GM19023 (cell line): Measurements from ENCODE around the gene CPSF7.
A peak's percentile ranks its signal among the peaks of the same experiment; 100 is the strongest.
"Not testable (repeated sequence)": the region's sequence is repeated elsewhere in the genome, so short reads cannot be mapped to it uniquely, and the experiment has no call there.

ENCODE experiments used
- ATAC-seq: cut with Tn5 transposase; IDR thresholded peaks from one replicate; pipeline ENCODE4 v1.9.1; 2021; ENCODE audit warnings: mild to moderate bottlenecking, moderate library complexity; ENCODE audit not compliant: unreplicated experiment

The CPSF7 gene

GRCh38 chr11:61439615-61440014 lies 9.8 kb upstream of the CPSF7 start:
- no peak for ATAC-seq

DNA sequence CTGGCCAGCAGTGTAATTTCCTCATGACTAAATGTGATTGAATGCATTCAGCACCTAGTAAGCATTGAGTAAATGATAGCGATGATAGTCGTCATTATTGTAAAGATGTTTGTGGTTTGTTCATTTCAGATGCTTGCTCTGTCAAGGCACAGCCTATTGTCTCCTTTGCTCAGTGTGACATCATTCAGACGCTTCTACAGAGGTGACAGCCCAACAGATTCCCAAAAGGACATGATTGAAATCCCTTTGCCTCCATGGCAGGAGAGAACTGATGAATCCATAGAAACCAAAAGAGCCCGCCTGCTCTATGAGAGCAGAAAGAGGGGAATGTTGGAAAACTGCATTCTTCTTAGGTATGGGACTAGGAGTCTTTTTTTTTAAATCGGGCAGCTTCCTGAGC lies 7.7 kb upstream of the CPSF7 start:
- no peak for ATAC-seq

DNA sequence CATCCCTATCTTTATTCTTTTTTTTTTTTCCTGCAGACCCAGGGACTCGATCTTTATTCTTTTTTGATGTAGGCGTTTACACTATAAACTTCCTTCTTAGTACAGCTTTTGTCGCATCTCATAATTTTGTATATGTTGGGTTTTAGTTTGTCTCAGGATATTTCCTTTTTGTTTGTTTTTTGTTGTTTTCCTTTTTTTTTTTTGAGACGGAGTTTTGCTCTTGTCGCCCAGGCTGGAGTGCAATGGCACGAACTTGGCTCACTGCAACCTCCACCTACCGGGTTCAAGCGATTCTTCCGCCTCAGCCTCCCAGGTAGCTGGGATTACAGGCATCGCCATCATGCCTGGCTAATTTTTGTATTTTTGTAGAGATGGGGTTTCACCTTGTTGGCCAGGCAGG lies 1.1 kb upstream of the CPSF7 start:
- not testable (repeated sequence) for ATAC-seq

- peak; percentile 57 for ATAC-seq
Measured at GRCh38 chr11:61429346-61429690, 457 bp downstream of the CPSF7 start.

DNA sequence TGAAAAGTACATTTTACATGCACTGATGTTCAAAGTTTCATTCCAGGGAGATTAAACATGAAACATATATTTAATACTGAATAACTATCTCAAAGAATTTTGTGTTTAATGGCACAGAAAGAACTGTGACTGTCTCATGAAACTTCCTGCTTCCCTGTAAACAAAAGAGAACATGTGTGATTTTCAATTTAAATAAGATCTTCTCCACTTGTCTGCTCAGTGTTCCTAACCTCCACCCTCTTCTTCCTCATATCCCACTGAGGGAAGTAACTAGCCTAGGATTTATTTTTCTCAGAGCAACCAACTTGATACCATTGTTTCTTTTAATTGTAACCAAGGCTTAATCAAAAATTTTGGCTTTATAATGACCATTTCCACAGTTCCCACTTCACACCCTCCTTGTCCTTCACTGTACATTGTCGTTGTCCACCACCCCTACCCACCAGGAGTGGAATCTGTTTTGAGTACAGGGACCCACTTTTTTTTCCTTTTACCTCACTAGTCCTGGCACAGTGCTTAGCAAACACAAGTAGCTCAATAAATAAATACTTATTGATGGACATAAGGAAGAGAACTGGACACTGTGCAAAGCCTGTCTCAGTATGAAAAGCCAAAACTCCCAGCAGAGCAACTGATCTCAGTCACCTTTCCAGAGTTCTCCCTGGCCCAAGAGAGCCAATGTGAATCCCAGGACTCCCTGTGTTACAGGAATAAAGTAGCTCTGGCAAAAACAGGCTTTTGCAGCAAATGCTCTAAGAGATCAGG lies 4.2 kb downstream of the CPSF7 start:
- no peak for ATAC-seq

DNA sequence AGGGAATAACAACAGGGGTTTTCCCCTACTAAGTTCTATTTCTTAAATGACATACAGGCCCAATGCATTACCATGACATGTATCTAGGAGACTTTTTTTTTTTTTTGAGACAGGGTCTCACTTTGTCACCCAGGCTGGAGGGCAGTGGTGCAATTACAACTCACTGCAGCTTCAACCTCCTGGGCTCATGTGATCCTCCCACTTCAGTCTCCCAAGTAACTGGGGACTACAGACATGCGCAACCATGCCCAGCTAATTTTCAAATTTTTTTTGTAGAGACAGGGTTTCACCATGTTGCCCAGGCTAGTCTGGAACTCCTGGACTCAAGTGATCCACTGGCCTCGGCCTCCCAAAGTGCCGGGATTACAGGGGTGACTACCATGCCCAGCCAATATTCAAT lies 7.5 kb downstream of the CPSF7 start:
- ATAC-seq: no peak

GRCh38 chr11:61418136-61418535 lies 11.6 kb downstream of the CPSF7 start:
- ATAC-seq: no peak

DNA sequence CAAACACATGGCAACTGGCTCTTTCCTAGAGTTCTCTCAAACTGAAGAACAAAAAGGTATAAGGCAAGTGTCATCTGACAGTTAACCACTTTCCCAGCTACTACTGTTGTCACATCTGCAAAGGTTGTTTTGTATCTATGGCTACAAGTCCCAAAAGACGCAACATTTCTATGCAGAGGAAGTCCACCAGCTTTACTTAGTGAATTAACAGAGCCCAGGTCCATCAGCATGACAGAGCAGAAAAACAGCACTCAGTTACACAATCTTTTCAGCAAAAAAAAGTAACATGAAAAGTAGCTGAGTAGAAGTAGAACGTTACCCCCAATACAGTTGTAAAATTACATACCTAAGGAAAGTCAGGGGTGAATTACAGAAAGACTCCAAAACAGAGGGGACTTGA lies 12.1 kb downstream of the CPSF7 start:
- no peak for ATAC-seq

DNA sequence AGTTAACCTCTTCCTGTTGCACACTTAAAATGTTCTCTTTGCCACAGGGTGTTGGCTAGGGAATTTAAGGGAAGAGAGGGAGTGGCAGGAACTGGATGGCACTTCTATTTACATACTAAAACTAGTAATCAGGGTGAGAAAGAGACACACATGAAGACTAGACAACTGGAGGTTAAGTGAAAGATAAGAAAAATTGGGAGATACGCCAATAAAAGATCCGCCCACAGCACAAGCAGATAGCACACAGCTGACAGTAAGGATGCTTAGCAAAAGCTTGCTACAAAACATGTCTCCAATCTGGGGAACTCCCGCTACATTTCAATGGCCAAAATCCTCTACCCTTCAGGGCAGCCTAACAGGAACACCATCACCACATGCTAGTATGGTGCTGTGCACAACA lies 12.8 kb downstream of the CPSF7 start:
- ATAC-seq: no peak

- ATAC-seq: no peak
Measured at GRCh38 chr11:61415381-61415780, 14.4 kb downstream of the CPSF7 start.

GRCh38 chr11:61414547-61414946 lies 15.2 kb downstream of the CPSF7 start:
- ATAC-seq: no peak

GRCh38 chr11:61413496-61413895 lies 16.3 kb downstream of the CPSF7 start:
- no peak for ATAC-seq

DNA sequence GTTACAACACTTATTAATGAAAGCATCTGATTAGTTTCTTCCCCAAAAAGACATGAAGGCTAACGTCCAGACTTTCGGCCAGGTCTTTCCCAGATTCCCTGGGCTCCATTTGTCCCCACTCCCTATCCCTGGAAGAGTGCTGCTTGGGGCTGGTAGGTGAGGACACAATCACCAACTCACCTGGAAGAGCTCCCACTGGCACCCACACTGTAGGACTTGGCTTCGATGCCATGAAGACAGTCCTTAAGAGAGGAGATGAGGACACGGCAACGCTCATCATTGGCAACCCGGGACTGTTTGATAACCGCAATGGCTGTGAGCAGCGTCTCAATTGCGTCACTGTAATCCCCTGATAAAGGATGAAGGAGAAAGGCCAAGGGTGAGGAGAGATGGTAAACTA lies 18.2 kb downstream of the CPSF7 start:
- no peak for ATAC-seq

- ATAC-seq: no peak
Measured at GRCh38 chr11:61406991-61407728, 22.6 kb downstream of the CPSF7 start.

- ATAC-seq: no peak
Measured at GRCh38 chr11:61406067-61406466, 23.7 kb downstream of the CPSF7 start.

GRCh38 chr11:61404641-61405040 lies 25.1 kb downstream of the CPSF7 start:
- ATAC-seq: no peak

- ATAC-seq: no peak
Measured at GRCh38 chr11:61404103-61404502, 25.7 kb downstream of the CPSF7 start.

- ATAC-seq: no peak
Measured at GRCh38 chr11:61403658-61404057, 26.1 kb downstream of the CPSF7 start.

GRCh38 chr11:61401573-61401972 lies 28.2 kb downstream of the CPSF7 start:
- ATAC-seq: no peak

DNA sequence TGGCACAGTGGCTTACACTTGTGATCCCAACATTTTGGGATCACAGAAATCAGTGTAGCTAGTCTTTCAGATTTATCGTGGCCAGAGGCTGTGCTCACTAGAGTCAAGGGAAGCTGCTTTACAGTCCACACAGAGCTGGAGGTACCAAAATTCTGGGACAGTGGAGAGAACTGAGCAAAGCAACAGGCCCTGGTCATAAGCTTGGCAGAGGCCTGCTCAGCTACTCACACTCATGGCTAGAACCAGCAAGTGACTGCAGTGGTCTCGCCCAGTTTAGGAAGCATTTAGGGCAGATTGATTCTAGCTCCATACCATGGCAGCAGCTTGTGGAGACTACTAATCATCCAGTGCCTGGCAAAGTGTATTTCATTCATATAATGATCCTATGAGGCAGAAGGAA lies 28.6 kb downstream of the CPSF7 start:
- no peak for ATAC-seq

DNA sequence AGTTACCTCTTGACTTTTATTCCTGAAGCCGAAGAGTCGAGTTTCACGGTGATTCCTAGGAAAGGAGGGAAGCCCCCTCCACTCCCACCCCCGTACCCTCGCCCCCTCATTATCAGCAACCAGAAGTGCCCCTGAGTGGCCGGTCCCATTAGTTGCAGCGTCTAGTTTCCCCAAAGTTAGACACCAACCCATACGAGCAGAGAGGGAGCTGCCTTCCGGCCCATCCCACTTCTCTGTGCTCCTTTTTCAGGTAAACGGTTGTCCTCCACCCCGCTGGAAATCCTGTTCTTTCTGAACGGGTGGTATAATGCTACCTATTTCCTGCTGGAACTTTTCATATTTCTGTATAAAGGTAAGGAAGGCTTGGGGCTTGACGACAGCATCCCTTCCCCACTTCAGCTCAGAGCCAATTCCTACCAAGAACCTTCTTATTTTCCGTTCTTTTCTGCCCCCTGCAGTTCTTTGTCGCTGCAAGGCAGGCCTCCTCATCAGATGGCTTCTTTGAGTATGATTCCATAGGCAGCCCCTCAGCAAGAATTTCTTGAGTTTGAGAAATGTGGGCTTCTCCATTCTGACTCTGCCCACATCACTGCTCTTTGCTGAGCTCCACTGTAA lies 36.7 kb downstream of the CPSF7 start:
- ATAC-seq: no peak

DNA sequence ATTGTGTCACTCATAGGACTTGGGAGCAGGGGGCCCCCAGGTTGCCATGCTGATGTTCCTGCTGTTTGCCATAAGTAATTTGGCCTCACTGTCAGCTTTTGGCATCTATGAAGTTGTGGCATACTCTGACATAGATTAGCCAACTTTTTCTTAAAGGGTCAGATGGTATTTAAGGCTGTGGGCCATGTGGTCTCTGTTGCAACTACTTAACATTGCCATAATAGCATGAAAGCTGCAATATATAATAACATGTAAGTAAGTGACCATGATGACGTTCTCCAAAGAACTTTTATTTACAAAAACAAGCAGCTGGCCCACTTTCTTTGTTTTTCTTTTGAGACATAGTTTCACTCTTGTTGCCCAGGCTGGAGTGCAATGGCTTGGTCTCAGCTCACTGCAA lies 39.6 kb downstream of the CPSF7 start:
- ATAC-seq: no peak
